ENCODE results near the gene KRTAP10-8.
"Not testable (repeated sequence)": the region's sequence is repeated elsewhere in the genome, so short reads cannot be mapped to it uniquely, and the experiment has no call there.

DNA sequence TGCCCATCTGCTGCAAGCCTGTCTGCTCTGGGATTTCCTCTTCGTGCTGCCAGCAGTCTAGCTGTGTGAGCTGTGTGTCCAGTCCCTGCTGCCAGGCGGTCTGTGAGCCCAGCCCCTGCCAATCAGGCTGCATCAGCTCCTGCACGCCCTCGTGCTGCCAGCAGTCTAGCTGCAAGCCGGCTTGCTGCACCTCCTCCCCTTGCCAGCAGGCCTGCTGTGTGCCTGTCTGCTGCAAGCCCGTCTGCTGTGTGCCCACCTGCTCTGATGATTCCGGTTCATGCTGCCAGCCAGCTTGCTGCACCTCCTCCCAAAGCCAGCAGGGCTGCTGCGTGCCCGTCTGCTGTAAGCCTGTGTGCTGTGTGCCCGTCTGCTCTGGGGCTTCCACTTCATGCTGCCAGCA is 10.8 kb upstream of the KRTAP10-8 start:
- TF ChIP-seq, protein P1, sequence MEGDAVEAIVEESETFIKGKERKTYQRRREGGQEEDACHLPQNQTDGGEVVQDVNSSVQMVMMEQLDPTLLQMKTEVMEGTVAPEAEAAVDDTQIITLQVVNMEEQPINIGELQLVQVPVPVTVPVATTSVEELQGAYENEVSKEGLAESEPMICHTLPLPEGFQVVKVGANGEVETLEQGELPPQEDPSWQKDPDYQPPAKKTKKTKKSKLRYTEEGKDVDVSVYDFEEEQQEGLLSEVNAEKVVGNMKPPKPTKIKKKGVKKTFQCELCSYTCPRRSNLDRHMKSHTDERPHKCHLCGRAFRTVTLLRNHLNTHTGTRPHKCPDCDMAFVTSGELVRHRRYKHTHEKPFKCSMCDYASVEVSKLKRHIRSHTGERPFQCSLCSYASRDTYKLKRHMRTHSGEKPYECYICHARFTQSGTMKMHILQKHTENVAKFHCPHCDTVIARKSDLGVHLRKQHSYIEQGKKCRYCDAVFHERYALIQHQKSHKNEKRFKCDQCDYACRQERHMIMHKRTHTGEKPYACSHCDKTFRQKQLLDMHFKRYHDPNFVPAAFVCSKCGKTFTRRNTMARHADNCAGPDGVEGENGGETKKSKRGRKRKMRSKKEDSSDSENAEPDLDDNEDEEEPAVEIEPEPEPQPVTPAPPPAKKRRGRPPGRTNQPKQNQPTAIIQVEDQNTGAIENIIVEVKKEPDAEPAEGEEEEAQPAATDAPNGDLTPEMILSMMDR (tag by site-specific recombination; IDR thresholded peaks at IDR 0.05): not testable (repeated sequence)
- TF ChIP-seq ZNF76 (tag by site-specific recombination; IDR thresholded peaks at IDR 0.05; ENCODE audit: borderline replicate concordance, low read depth); ZNF239 (tag by site-specific recombination; IDR thresholded peaks at IDR 0.05); ZBTB1 (tag by site-specific recombination; IDR thresholded peaks at IDR 0.05): not testable (repeated sequence)

Data from HEK293 (cell line).